ENCODE results near the gene KRTAP1-3.

DNA sequence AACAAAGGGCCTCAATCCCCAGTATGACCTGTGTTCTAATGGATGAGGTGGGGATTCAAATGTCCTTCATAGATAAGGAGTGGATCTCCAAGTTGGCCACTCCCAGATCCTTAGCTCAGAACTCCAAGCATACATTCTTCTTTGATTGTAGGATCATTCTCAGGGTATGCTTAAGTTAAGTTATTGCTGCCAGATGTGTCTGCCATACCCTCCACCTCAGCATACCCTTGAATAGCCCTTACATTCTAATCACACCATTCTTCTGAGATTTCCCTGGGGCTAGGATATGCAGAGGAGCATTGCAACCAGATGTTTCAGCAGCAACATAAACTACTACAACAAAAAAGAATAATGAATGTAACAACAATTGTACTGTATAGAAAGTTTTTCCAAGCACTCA, 32.6 kb upstream of the KRTAP1-3 start:
- no peak for TF ChIP-seq POLR2A (IDR thresholded peaks at IDR 0.05; ENCODE audit: low read length)
- TF ChIP-seq GATA1 (IDR thresholded peaks at IDR 0.05; ENCODE audit: low read depth, low read length) = no peak

Data from erythroblast (primary cell).